H9 (cell line): Measurements from ENCODE around the gene AFG1L. TPM values are rescaled to one million over a fixed set of nuclear protein-coding genes. Genes with fewer than 3 reads are reported as not detected.

Experiments used
- DNase-seq: peaks from one replicate; pipeline ENCODE4 v3.0.0-alpha.2; 2017
- H2AFZ ChIP-seq: one replicate; pipeline ENCODE4 v1.6.1; 2013; ENCODE audit warnings: mild to moderate bottlenecking, low read length, control low read depth, moderate library complexity
- H2AK5ac ChIP-seq: 2 replicates; pipeline ENCODE4 v1.6.1; 2013; ENCODE audit warnings: low read length, control low read depth, mixed read lengths; ENCODE audit not compliant: insufficient read length
- H2BK120ac ChIP-seq: one replicate; pipeline ENCODE4 v1.6.1; 2013; ENCODE audit warnings: low read depth, mild to moderate bottlenecking, low read length, control low read depth, inconsistent platforms; ENCODE audit not compliant: poor library complexity, severe bottlenecking
- H2BK12ac ChIP-seq: 2 replicates; pipeline ENCODE4 v1.6.1; 2013; ENCODE audit warnings: low read length, control low read depth, mixed read lengths, low read depth; ENCODE audit not compliant: insufficient read length
- H2BK15ac ChIP-seq: 2 replicates; pipeline ENCODE4 v1.6.1; 2013; ENCODE audit warnings: low read depth, low read length, control low read depth
- H2BK20ac ChIP-seq: one replicate; pipeline ENCODE4 v1.6.1; 2013; ENCODE audit warnings: low read depth, mild to moderate bottlenecking, low read length, control low read depth, inconsistent platforms; ENCODE audit not compliant: poor library complexity, severe bottlenecking
- H2BK5ac ChIP-seq: 2 replicates; pipeline ENCODE4 v1.6.1; 2013; ENCODE audit warnings: low read length, control low read depth, mixed read lengths; ENCODE audit not compliant: insufficient read length
- H3K14ac ChIP-seq: 2 replicates; pipeline ENCODE4 v1.6.1; 2013; ENCODE audit warnings: low read length, control low read depth; ENCODE audit not compliant: insufficient read depth
- H3K18ac ChIP-seq: 2 replicates; pipeline ENCODE4 v1.6.1; 2013; ENCODE audit warnings: low read depth, mild to moderate bottlenecking, mixed read lengths, low read length, control low read depth; ENCODE audit not compliant: insufficient read length
- H3K23ac ChIP-seq: 2 replicates; pipeline ENCODE4 v1.6.1; 2013; ENCODE audit warnings: low read length, control low read depth, mixed read lengths, low read depth; ENCODE audit not compliant: insufficient read length
- H3K23me2 ChIP-seq: 2 replicates; pipeline ENCODE4 v1.6.1; 2013; ENCODE audit warnings: low read depth, mild to moderate bottlenecking, mixed read lengths, low read length, control low read depth; ENCODE audit not compliant: insufficient read length, poor library complexity, severe bottlenecking
- H3K27ac ChIP-seq: 2 replicates; pipeline ENCODE4 v1.5.1; 2013; ENCODE audit warnings: low read length, control low read depth, mixed read lengths, low read depth; ENCODE audit not compliant: insufficient read length
- H3K27me3 ChIP-seq: 2 replicates; pipeline ENCODE4 v1.6.1; 2013; ENCODE audit warnings: low read length, control low read depth, inconsistent platforms; ENCODE audit not compliant: insufficient read depth
- H3K4ac ChIP-seq: 2 replicates; pipeline ENCODE4 v1.6.1; 2013; ENCODE audit warnings: low read depth, mild to moderate bottlenecking, control low read depth, inconsistent platforms, low read length, moderate library complexity
- H3K4me1 ChIP-seq: 2 replicates; pipeline ENCODE4 v1.6.1; 2013; ENCODE audit warnings: low read length, control low read depth, inconsistent platforms; ENCODE audit not compliant: insufficient read depth
- H3K4me2 ChIP-seq: 2 replicates; pipeline ENCODE4 v1.6.1; 2013; ENCODE audit warnings: low read length, control low read depth, mixed read lengths; ENCODE audit not compliant: insufficient read length, insufficient read depth
- H3K56ac ChIP-seq: 2 replicates; pipeline ENCODE4 v1.6.1; 2013; ENCODE audit warnings: low read depth, mild to moderate bottlenecking, mixed read lengths, low read length, control low read depth; ENCODE audit not compliant: insufficient read length
- H3K79me1 ChIP-seq: 2 replicates; pipeline ENCODE4 v1.6.1; 2013; ENCODE audit warnings: low read depth, mild to moderate bottlenecking, moderate library complexity, low read length, control low read depth, inconsistent platforms; ENCODE audit not compliant: insufficient read depth, poor library complexity, severe bottlenecking
- H3K79me2 ChIP-seq: 2 replicates; pipeline ENCODE4 v1.6.1; 2013; ENCODE audit warnings: low read length, control low read depth, inconsistent platforms; ENCODE audit not compliant: insufficient read depth
- H3K9ac ChIP-seq: 2 replicates; pipeline ENCODE4 v1.6.1; 2013; ENCODE audit warnings: low read length, control low read depth, mixed read lengths; ENCODE audit not compliant: insufficient read length; ENCODE audit errors: extremely low read depth
- H3K9me3 ChIP-seq: one replicate; pipeline ENCODE4 v1.6.1; 2013; ENCODE audit warnings: low read depth, low read length, inconsistent platforms; ENCODE audit not compliant: control insufficient read depth
- H3T11ph ChIP-seq: one replicate; pipeline ENCODE4 v1.6.1; 2013; ENCODE audit warnings: mild to moderate bottlenecking, low read length, control low read depth, inconsistent platforms
- H4K20me1 ChIP-seq: one replicate; pipeline ENCODE4 v1.6.1; 2013; ENCODE audit not compliant: control insufficient read depth, insufficient read length, insufficient read depth
- H4K5ac ChIP-seq: 2 replicates; pipeline ENCODE4 v1.6.1; 2013; ENCODE audit warnings: low read depth, mild to moderate bottlenecking, mixed read lengths, low read length, control low read depth; ENCODE audit not compliant: insufficient read length
- H4K8ac ChIP-seq: replicated peaks from 2 replicates; pipeline ENCODE4 v1.6.1; 2013; ENCODE audit warnings: low read length, control low read depth, mixed read lengths, low read depth; ENCODE audit not compliant: insufficient read length
- H4K91ac ChIP-seq: 2 replicates; pipeline ENCODE4 v1.6.1; 2013; ENCODE audit warnings: low read depth, mild to moderate bottlenecking, moderate library complexity, mixed read lengths, low read length, control low read depth; ENCODE audit not compliant: insufficient read length
- H3K27ac Mint-ChIP-seq, 3 experiments: 2 replicates in 2 of 3; 3 replicates in 1 of 3; pipeline ENCODE4 v1.8.0; 2020 to 2021; ENCODE audit warnings: mixed read lengths in 3 of 3, mild to moderate bottlenecking in 1 of 3, moderate library complexity in 1 of 3
- H3K27me3 Mint-ChIP-seq: 2 replicates; pipeline ENCODE4 v1.8.0; 2021; ENCODE audit warnings: low read depth, mild to moderate bottlenecking, moderate library complexity, mixed read lengths
- H3K36me3 Mint-ChIP-seq, 3 experiments: 2 replicates in 2 of 3; 3 replicates in 1 of 3; pipeline ENCODE4 v1.8.0; 2020 to 2021; ENCODE audit warnings: low read depth in 3 of 3, mixed read lengths in 3 of 3; ENCODE audit not compliant: insufficient read depth in 1 of 3
- H3K4me1 Mint-ChIP-seq, 2 experiments: 2 replicates each; pipeline ENCODE4 v1.8.0; 2020; ENCODE audit warnings: mixed read lengths in 2 of 2
- H3K4me3 Mint-ChIP-seq, 2 experiments: 2 replicates in 1 of 2; 3 replicates in 1 of 2; pipeline ENCODE4 v1.8.0; 2020 to 2021; ENCODE audit warnings: mild to moderate bottlenecking in 2 of 2, mixed read lengths in 2 of 2, moderate library complexity in 1 of 2
- H3K9me3 Mint-ChIP-seq, 2 experiments: 2 replicates in 1 of 2; 3 replicates in 1 of 2; pipeline ENCODE4 v1.8.0; 2020; ENCODE audit warnings: mild to moderate bottlenecking in 2 of 2, mixed read lengths in 2 of 2, moderate library complexity in 1 of 2
- CTCF ChIP-seq: fragments of 200-600 bp; sonication (generic); conservative IDR thresholded peaks from 3 replicates; pipeline ENCODE4 v1.8.0; 2021; ENCODE audit warnings: antibody characterized with exemption, mild to moderate bottlenecking
- WGBS: extraction: QIAGEN DNeasy Blood & Tissue Kit; methylation state at CpG from one replicate; pipeline ENCODE4 v1.1.7; 2013; ENCODE audit warnings: missing lambda C conversion rate, low lambda C conversion rate, mixed read lengths; ENCODE audit not compliant: insufficient read length; ENCODE audit errors: extremely low coverage; 5-methylcytosine and 5-hydroxymethylcytosine counted together
- total RNA-seq: library from RNA; stranded (reverse); gene quantifications from 2 replicates; pipeline ENCODE4 v1.2.1, GENCODE V29; 2021

The AFG1L gene
- total RNA-seq, 1 experiment from 2014 or later, result 4.7 TPM

GRCh38 chr6:108565091-108565766, 270.4 kb downstream of the AFG1L start:
- no peak overlapping the region for H2BK15ac ChIP-seq
- H3K23ac ChIP-seq, result no peak overlapping the region
- peaks cover 5% of the 10 kb centered on the region for H3K79me1 ChIP-seq
- DNase-seq, result no peak
- H3K23me2 ChIP-seq, result peaks cover 10% of the 10 kb centered on the region
- peaks cover 30 to 32% of the 10 kb centered on the region in 2 experiments for H3K4me1 Mint-ChIP-seq
- no peak overlapping the region for H3K9ac ChIP-seq
- H3K36me3 Mint-ChIP-seq, result peaks cover 12 to 21% (median 13%) of the 10 kb centered on the region in 3 experiments; a peak in 6 of 7 replicates
- H3K4me3 Mint-ChIP-seq, result no peak overlapping the region
- no peak overlapping the region for H3K4ac ChIP-seq
- H3K14ac ChIP-seq, result no peak overlapping the region
- H3K4me1 ChIP-seq, result no peaks in the 10 kb centered on the region
- H4K20me1 ChIP-seq, result no peaks in the 10 kb centered on the region
- H2BK20ac ChIP-seq, result no peak overlapping the region
- H2AK5ac ChIP-seq, result no peak overlapping the region
- no peak for TF ChIP-seq CTCF
- no peak overlapping the region for H4K8ac ChIP-seq
- H3K18ac ChIP-seq, result no peak overlapping the region
- no peak overlapping the region for H3K56ac ChIP-seq
- no peak overlapping the region for H4K5ac ChIP-seq
- no peak overlapping the region for H2AFZ ChIP-seq
- peaks cover 0 to 2% of the 10 kb centered on the region in 2 experiments; a peak in 2 of 5 replicates for H3K9me3 Mint-ChIP-seq
- no peak overlapping the region for H3K27ac ChIP-seq
- H2BK120ac ChIP-seq, result no peak overlapping the region
- H3T11ph ChIP-seq, result no peak overlapping the region
- no peak overlapping the region for H3K27ac Mint-ChIP-seq
- H4K91ac ChIP-seq, result no peak overlapping the region
- peaks cover 40% of the 10 kb centered on the region for H3K27me3 Mint-ChIP-seq
- H3K79me2 ChIP-seq, result peaks cover 15% of the 10 kb centered on the region; the same call in 1 of the 2 replicates
- no peak overlapping the region for H2BK5ac ChIP-seq
- no peak overlapping the region for H3K4me2 ChIP-seq
- no CpG with 5 or more reads among the region's 4 CpGs for WGBS
- no peaks in the 10 kb centered on the region for H3K9me3 ChIP-seq
- peaks cover 3% of the 10 kb centered on the region; the same call in 1 of the 2 replicates for H3K27me3 ChIP-seq
- no peak overlapping the region for H2BK12ac ChIP-seq
